ENCODE results near the gene INTS14.

GRCh38 chr15:65612616-65612946 lies 1.6 kb upstream of the INTS14 start:
- TF ChIP-seq, protein P1, sequence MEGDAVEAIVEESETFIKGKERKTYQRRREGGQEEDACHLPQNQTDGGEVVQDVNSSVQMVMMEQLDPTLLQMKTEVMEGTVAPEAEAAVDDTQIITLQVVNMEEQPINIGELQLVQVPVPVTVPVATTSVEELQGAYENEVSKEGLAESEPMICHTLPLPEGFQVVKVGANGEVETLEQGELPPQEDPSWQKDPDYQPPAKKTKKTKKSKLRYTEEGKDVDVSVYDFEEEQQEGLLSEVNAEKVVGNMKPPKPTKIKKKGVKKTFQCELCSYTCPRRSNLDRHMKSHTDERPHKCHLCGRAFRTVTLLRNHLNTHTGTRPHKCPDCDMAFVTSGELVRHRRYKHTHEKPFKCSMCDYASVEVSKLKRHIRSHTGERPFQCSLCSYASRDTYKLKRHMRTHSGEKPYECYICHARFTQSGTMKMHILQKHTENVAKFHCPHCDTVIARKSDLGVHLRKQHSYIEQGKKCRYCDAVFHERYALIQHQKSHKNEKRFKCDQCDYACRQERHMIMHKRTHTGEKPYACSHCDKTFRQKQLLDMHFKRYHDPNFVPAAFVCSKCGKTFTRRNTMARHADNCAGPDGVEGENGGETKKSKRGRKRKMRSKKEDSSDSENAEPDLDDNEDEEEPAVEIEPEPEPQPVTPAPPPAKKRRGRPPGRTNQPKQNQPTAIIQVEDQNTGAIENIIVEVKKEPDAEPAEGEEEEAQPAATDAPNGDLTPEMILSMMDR (IDR thresholded peaks at IDR 0.05 in 2 of 3, conservative IDR thresholded peaks at IDR 0.05 in 1 of 3; ENCODE audit: insufficient read depth in 2 of 3, low read depth in 1 of 3, low read length in 3 of 3): no peak
- TF ChIP-seq CHCHD3 (CRISPR knock-in tag; IDR thresholded peaks at IDR 0.05): no peak
